ENCODE data around the gene LIG4.

LIG4 gene

DNA sequence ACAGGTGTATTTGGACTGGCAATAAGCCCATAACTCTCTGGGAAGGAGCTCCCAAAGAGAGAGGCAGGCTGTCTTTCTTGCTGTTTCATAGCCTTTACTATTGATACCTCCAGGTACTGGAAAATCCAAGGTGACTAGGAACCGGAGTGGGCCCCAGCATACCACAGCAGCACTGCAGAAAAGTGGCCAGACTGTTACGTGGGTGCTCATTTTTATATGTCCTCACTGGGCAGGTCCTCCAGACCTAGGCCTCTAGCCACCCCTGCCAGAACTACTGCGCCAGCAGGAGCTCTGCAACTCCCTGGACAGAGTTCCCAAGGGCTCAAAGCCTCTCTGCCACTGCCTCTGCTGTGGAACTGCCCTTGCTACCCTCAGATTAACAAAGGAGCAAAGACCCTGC, 46.4 kb downstream of the LIG4 start:
- H3K9me3 Mint-ChIP-seq = peaks cover 27% of the 10 kb centered on the region
- no peak for ATAC-seq
- H3K36me3 Mint-ChIP-seq (ENCODE audit: low read depth) = peaks cover 2% of the 10 kb centered on the region
- no peak overlapping the region for H3K4me3 Mint-ChIP-seq
- H3K4me1 Mint-ChIP-seq = no peaks in the 10 kb centered on the region
- no peaks in the 10 kb centered on the region for H3K27me3 Mint-ChIP-seq
- DNase-seq = no peak
- H3K27ac Mint-ChIP-seq = no peak overlapping the region

DNA sequence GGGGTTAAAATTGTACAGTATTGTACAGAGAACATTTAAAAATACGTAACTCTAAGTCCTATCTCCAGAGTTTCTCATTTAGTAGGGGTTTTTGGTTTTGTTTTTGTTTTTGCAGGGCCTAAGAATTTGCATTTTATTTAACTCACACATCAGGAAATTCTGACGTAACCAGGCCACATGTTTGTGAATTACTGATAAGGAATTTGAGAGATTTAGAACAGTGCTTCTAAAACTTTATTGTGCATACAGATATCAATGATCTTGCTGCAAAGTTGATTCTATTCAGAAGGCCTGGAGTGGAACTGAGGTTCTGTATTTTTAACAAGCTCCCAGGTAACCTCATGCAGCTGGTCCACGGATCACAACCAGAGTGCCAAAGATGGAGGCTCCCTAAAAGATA, 49.3 kb downstream of the LIG4 start:
- no peak for ATAC-seq
- no peak overlapping the region for H3K4me3 Mint-ChIP-seq
- no peaks in the 10 kb centered on the region for H3K4me1 Mint-ChIP-seq
- no peaks in the 10 kb centered on the region for H3K27me3 Mint-ChIP-seq
- DNase-seq = no peak
- H3K36me3 Mint-ChIP-seq (ENCODE audit: low read depth) = no peaks in the 10 kb centered on the region
- peaks cover 9% of the 10 kb centered on the region for H3K9me3 Mint-ChIP-seq
- no peak overlapping the region for H3K27ac Mint-ChIP-seq

DNA sequence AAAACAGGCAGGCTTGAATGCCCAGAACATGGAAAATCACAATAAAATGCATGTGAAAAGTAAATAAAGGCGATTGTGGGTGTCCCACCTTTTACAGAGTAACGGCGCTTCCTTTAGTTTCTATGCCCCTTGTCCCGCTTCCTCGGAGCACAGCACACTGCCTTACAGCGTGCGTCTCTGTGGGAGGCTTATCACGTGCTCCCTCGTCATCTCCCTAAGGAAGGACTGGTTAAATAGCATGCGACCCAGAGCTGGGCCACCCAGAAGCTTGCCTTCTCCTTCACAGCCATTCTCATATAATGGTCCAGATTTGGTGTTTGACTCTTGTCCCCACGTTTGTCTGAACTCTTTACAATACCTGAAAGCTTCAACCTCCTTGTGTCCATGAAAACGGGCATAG, 56.6 kb downstream of the LIG4 start:
- Mint-ChIP-seq H3K9me3 (no peaks in the 10 kb centered on the region), H3K4me1 (peaks cover 2% of the 10 kb centered on the region), H3K27me3 (peaks cover 2% of the 10 kb centered on the region), H3K36me3 (ENCODE audit: low read depth) (no peaks in the 10 kb centered on the region), H3K4me3 (no peak overlapping the region), H3K27ac (no peak overlapping the region)
- ATAC-seq (no peak), DNase-seq (no peak)

All from activated naive CD8-positive, alpha-beta T cell treated with anti-CD3 and anti-CD28 coated beads, Interleukin-2, amount 50 U/mL, for 24 hours (primary cell).